ENCODE results near the gene INPP4B.
"Not testable (repeated sequence)": the region's sequence is repeated elsewhere in the genome, so short reads cannot be mapped to it uniquely, and the experiment has no call there.

INPP4B gene

DNA sequence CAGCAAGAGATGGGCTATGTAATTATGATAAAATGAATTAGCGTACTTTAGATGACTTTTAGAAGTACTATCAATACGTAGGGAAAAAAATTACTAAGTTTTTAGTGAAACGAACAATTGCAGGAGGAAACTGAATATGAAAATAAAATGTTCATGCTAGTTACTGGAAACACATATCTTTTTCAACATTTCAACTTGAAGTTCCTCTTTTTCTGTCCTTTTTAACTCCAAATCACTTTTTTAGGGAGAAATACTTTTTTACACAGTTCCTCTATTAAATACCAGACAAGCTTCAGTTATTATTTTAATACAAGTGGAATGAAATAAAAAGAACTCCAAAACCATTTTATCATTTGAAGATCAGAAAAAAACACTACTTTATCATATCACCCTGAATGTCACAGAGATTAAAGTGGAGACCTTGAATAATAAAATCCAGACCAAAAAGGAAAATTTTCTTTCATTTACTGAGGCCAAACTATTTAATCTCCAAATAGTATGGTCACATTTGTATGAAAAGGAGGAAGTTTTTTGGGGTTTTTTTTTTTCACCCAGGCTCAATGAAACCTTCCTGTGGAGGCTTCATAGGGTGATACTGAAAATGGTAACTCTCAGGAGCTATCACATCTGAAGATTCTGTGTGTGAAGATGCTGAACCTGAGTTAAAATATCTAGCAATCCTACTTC lies 306.2 kb downstream of the INPP4B start:
- no peak for DNase-seq

GRCh38 chr4:142535009-142535408 lies 311.1 kb downstream of the INPP4B start:
- DNase-seq = no peak

DNA sequence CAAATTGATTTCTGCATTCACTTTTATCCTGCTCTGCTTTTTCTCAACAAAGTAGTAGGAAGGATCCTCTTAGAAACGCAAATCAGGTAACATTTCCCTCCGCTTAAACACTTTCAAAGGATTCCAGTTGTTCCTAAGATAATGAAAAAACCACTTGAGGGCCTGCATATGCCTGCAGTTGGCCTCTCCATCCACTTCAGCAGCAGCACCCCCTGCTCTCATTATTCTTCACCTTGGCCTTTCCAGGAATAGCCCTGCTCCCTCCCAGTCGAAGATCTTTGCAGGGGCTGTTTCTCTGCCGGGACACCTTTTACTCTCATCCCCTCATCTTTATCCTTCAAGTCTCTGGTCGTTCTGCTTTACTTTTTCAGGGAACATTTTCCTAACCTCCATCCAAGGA lies 314.0 kb downstream of the INPP4B start:
- no peak for DNase-seq

DNA sequence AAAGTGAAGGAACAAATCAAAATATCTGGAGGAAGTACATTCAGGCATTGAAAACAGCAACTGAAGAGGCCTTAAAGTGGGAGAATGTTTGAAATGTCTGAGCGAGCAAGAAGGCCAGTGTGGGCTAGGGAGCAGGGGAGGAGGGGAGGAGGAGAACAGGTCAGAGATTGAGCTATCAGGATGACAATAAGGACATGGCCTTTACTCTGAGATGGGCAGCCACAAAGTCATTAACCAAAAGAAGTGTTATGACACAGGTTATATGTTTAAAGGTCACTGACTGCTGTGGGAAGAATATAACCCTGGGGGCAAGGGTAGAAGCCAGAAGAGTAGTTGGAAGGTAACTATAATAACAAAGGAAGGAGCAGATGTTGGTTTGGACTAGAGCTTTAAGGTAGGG lies 315.4 kb downstream of the INPP4B start:
- DNase-seq = no peak

GRCh38 chr4:142528433-142528832 lies 317.7 kb downstream of the INPP4B start:
- no peak for DNase-seq

DNA sequence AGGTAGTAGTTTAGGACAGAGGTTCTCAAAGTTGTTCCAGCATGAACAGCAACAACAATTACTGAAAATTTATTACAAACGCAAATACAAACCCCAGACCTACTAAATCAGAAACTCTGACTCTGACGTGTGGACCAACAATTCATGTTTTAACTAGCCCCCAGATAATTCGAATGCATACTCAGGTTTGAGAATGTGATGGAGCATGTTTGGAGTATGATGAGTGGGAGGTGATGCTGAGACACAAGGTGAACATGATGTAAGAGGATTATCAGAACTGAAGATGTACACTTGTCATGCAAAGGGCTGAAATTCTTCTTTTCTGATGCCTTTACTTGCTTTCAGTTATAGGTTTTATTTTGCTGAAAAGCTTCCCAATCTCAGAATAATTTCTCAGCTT lies 323.0 kb downstream of the INPP4B start:
- DNase-seq = no peak

DNA sequence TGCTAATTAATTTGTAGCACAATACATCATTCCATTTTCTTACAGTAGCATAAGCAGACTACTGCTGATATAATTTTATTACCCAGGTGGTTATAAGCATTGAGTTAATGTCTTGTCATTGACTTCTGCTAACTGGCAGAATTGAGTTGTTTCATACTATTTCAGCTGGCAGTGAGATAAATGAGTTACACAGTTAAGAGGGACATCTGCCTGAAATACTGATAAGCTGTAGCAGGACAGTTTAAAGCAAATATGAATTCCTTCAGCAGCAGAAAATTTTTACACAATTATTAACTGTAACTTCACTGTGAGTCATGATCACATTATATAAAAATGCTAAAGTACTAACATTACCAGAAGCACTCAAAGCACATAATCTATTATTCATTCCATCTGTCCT lies 326.8 kb downstream of the INPP4B start:
- no peak for DNase-seq

- no peak for DNase-seq
Observed at GRCh38 chr4:142516686-142517526, 329.2 kb downstream of the INPP4B start.

DNA sequence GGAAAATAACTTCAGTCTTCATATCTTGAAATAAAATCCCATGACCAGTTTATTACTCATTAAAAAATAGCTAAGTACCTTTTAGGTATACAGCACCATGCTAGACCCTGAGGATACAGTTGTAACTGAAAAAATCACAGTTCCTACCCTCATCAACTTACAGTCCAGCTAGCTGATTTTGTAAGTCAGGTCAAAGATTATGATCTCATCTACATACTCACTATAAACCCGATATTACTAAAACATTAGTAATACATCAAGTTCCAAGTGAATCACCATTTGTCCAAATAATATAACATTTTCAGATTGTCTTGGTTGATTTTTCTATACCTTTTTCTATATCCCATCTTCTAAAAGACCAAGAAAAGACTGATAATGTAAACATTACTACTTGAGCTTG lies 333.9 kb downstream of the INPP4B start:
- no peak for DNase-seq

GRCh38 chr4:142509881-142510280 lies 336.2 kb downstream of the INPP4B start:
- no peak for DNase-seq

GRCh38 chr4:142509381-142509780 lies 336.7 kb downstream of the INPP4B start:
- not testable (repeated sequence) for DNase-seq

GRCh38 chr4:142500966-142501365 lies 345.1 kb downstream of the INPP4B start:
- DNase-seq = no peak

DNA sequence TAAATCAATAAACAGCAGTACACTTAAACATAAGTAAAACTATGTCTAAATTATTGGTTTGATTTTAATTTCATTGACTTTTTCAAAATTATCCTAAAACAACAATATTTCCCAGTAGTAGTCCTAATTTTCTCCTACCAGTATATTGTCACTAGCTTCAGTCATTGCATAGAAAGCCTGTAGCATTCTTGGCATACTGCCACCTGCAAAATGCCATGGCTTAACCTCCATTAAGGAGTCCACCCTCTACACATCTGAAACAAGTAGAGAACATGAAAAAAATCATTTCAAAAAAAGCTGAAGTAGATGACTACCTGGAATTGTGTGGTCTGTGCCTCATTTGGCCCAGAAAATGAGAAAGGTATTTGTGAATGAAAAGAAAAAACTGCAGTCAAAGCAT lies 348.5 kb downstream of the INPP4B start:
- DNase-seq = no peak

DNA sequence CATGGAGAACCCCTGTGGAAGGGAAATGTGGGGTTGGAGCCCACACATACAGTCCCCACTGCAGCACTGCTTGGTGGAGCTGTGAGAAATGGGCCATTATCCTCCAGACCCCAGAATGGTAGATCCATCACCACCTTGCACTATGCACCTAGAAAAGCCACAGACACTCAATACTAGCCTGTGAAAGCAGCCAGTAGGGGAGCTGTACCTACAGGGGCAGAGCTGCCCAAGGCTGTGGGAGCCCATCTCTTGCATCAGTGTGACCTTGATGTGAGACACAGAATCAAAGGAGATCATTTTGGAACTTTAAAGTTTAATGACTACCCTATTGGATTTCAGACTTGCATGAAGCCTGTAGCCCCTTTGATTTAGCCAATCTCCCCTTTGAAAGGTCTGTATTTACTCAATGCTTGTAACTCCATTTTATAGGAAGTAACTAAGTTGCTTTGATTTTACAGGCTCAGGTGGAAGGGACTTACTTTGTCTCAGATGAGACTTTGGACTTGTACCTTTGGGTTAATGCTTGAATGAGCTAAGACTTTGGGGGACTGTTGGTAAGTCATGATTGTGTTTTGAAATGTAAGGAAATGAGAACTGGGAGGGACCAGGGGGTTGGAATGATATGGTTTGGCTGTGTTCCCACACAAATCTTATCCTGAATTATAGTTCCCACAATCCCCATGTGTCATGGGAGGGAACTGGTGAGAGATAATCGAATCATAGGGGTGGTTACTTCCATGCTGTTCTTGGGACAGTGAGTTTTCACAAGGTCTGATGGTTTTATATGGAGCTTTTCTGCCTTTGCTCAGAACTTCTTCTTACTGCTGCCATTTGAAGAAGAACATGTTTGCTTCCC lies 352.6 kb downstream of the INPP4B start:
- DNase-seq = no peak

DNA sequence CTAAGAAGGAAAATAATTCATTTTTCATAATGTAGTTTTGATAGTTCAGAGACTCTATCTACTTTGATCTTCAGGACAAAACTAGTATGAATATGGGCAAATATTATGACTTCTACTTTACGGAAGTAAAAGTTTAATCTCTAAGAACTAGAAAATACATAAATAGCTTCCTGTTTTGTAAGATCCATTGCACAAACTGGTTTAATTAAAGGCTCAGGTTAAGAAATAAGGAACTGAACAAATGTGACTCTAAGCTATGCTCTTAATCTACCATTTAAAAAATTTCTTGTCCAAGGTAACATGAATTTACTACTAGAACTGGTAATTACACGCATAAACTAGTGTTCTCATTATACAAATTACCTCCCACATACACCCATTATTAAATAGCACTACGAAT lies 360.6 kb downstream of the INPP4B start:
- no peak for DNase-seq

- DNase-seq = no peak
Observed at GRCh38 chr4:142480244-142480643, 365.9 kb downstream of the INPP4B start.

DNA sequence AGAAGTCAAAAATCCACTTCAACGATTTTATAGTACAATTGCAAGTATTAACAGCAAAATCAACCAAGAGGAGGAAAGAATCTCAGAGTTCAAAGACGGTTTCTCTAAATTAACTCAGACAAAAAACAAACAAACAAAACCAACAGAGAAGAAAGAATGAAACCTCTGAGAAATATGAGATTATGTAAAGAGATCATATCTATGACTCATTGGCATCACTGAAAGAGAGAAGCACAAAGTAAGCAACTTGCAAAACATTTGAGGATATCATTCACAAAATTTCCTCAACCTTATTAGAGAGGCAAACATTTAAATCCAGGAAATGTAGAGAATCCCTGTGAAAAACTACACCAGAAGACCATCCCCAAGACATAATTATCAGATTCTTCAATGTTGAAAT lies 370.4 kb downstream of the INPP4B start:
- no peak for DNase-seq

DNA sequence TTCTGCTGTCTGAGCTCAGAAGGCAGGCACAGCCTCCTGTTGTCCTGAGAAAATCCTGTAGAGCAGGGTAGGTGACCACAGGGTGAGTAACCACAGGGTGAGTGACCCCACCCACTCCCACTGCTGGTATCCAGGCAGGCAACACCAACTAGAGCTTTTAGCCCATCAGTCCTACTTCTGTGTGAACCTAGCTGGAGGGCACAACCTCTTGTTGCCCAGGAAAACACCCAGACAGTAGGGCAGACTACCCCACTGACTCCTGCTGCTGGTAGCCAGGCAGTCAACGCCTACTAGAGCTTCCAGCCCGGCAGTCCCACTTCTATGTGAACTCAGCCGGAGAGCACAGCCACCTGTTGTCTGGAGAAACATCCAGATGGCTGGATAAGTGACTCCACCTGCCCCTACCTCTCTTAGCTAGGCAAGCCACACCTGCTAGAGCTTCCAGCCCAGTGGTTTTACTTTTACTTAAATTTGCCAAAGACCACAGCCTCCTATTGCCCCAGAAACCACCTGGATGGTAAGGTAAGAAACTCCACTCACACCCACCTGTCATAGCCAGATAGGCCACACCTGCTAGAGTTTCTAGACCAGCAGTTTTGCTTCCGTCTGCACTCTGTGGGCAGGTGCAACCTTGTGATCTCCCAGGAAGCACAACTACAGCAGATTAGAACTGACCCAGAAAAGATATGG lies 371.6 kb downstream of the INPP4B start:
- no peak for DNase-seq

DNA sequence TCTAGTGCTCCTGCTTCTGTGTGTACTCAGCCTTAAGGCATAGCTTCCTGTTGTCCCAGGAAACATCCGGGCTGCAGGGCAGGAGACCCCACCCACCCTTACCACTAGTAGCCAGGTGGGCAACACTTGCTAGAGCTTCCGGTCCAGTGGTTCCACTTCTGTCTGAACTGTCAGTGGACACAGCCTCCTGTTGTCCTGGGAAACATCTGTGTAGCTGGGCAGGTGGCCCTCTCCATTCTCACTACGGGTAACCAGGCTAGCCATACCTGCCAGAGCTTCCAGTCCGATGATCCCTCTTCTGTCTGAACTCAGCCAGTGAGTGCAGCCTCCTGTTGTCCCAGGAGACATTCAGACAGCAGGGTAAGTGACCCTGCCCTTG lies 372.2 kb downstream of the INPP4B start:
- no peak for DNase-seq

DNA sequence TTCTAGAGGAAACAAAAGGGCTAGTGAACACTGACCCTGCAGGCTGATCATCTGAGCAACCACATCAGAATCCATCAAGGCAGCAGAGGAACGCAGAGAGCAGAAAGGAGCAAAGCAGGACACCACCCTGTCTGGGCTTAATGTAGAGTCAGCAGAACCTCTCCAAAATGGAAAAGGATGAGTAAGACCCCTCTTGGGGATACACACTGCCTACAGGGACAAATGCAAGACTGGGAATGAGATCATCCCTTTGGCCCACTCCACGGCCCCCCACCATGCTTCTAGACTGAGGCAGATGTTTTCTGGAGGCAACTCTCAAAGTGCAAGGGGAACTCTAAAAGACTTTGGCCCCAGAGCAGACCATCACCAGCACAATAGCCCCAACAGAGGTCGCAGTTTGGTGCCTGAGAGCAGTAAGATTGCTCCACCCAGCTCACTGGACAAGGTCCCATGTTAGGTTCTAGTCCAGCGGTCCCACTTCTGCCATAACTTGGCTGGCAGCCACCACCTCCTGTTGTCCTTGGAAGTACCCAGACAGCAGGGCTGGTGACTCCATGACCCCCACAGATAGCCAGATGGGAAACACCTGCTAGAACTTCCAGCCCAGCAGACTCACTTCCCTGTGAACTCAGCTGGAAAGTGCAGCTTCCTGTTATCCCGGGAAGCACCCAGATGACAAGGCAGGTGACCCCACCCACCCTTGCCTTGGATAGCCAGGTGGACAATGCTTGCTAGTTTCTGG lies 372.7 kb downstream of the INPP4B start:
- no peak for DNase-seq

DNA sequence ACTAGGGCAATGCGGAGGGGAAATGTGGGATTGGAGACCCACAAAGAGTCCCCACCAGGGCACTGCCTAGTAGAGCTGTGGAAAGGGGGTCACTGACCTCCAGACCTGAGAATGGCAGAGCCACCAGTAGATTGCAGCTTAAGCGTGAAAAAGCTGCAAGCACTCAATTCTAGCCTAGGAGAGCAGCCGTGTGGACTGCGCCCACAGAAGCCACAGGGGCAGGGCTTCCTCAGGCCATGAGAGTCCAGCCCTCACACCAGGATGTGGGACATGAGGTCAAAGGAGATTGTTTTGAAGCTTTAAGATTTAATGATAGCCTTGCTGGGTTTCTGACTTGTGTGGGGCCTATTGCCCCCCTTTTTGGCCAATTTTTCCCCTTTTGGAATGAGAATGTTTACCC lies 379.0 kb downstream of the INPP4B start:
- DNase-seq = no peak

- no peak for DNase-seq
Observed at GRCh38 chr4:142465526-142465925, 380.6 kb downstream of the INPP4B start.

Data from hippocampal formation (tissue), 2 donors.